Activated CD4-positive, alpha-beta T cell treated with anti-CD3 and anti-CD28 coated beads, Interleukin-10, Interleukin-2, amounts not matched to agents 100 ng/mL and 50 ng/mL, durations not matched to agents 16 hours and 8 hours (primary cell): Measurements from ENCODE around the gene AP2A2.
A peak's percentile ranks its signal among the peaks of the same experiment; 100 is the strongest.
"Not testable (repeated sequence)": the region's sequence is repeated elsewhere in the genome, so short reads cannot be mapped to it uniquely, and the experiment has no call there.

Source experiments
- DNase-seq: peaks from one replicate; pipeline ENCODE4 v3.0.0-alpha.2; 2020

The AP2A2 gene

DNA sequence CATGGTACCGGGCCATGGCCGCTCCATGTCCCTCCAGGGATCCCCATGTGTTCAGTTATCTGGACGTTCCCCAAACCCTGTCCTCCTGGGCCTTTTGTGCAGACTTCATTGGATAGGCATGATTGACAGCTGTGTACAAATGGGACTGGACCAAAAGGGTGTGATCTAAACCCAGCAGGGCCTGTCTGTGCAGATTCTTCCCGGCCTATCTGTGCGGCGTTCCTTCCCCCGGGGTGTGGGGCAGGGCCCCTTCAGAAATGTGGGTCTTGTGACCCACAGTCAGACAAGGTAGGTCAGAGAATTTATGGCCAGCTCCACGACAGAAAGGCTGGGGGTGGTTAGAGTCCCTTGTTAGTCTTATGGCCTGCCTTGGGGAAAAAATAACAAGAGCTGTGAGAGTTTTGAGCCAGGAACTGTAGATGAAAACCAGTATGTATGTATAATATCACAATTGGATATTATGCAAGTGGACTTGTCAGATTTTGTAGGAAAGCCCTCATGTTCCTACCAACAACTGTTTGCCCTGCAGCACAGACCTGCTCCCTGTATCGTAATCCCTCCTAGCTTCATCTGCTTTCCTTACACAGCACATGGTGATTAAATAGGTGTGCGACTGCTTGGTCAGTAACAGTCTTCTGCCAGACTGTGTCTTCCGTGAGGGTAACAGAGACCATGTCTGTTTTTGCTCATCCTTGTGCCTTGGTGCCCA is 31.7 kb downstream of the AP2A2 start:
- DNase-seq = no peak

- no peak for DNase-seq
These were observed 32.4 kb downstream of the AP2A2 start for GRCh38 chr11:958101-958500.

GRCh38 chr11:959027-959426 is 33.4 kb downstream of the AP2A2 start:
- DNase-seq = no peak

DNA sequence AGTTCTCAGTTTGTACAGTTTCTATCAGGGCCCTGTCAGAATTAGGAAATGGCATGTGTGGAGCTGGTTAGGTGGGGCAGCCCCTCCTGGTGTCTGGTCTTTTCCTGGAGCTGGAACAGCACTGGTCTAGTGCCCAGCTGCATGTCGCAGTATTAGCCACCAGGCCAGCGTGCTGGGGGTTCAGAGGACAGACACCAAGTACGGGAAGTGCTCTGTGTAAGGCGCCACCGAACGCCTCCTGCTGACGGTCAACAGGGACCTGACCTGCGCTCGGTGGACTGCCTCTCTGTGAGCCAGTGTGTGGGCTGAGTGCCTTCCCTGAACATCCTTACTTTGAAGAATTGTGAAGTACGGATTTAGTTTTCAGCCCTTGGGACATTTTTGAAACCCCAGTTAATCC is 33.9 kb downstream of the AP2A2 start:
- DNase-seq = no peak

- DNase-seq = not testable (repeated sequence)
These were observed 35.7 kb downstream of the AP2A2 start for GRCh38 chr11:961310-961920.

DNA sequence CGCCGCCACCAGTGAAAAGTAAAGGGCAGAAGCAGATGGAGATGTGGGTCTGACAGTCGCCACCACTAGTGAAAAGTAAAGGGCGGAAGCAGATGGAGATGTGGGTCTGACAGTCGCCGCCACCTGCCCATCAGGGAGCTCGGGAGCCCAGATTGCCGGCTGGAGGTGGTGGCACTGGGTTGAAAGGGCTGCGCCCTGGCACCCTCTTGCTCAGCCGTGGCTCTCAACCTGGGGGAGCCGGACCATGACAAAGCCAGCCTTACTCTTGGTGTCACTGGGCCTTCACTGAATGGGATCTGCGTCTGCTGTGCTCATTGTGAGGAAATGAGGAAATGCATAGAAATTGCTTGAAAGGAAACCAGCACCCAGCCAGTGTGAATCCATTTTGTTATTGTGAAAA is 36.3 kb downstream of the AP2A2 start:
- DNase-seq = no peak

DNA sequence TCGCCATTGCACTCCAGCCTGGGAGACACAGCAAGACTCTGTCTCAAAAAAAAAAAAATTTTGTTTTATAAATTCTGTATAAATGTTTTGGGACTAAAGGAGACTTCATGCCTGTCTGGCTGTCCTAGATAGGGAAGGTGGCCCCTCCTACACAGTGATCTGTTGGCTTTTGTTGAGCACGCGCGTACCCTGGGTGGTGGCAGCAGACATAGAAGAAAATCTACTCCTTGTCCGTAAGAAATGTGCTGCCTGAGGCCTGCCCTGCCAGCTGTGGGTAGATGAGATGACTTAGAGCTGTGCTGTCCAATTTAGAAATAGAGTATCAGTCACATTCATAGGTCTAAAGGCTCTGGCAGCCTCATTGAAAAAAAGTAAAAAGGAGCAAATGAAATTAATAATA is 37.0 kb downstream of the AP2A2 start:
- no peak for DNase-seq

- no peak for DNase-seq
These were observed 38.2 kb downstream of the AP2A2 start for GRCh38 chr11:963852-964251.

- no peak for DNase-seq
These were observed 39.6 kb downstream of the AP2A2 start for GRCh38 chr11:965206-965775.

GRCh38 chr11:967995-968751 is 42.5 kb downstream of the AP2A2 start:
- no peak for DNase-seq

- no peak for DNase-seq
These were observed 43.2 kb downstream of the AP2A2 start for GRCh38 chr11:968822-969221.

DNA sequence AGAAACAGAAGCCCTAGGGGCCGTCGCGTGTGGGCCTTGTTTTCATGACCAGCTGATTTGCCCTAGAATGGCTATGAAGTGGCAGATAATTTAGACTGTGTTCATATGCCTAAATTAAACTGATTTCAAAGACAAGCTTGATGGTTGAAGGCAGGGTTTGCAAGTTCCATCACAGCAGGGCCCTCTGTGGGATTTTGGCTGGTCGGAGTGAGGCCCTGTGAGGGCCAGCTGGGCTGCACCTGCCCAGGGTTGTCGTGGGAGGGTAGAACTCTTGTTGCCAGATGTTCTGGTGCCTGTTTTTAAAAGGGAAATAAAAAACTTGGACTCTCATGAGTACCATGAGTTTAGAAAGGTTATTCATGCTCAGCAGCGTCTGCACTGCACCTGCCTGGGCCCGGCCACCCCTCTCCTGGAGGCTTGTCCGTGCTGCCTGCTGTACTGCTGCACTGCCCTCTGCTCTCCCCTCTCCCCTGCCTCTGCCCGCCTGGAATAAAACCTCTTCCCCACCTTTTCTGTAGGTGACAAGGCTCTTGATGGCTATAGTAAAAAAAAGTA is 44.1 kb downstream of the AP2A2 start:
- no peak for DNase-seq

- DNase-seq = peak; percentile 39
These were observed 44.7 kb downstream of the AP2A2 start for GRCh38 chr11:970319-970871.

DNA sequence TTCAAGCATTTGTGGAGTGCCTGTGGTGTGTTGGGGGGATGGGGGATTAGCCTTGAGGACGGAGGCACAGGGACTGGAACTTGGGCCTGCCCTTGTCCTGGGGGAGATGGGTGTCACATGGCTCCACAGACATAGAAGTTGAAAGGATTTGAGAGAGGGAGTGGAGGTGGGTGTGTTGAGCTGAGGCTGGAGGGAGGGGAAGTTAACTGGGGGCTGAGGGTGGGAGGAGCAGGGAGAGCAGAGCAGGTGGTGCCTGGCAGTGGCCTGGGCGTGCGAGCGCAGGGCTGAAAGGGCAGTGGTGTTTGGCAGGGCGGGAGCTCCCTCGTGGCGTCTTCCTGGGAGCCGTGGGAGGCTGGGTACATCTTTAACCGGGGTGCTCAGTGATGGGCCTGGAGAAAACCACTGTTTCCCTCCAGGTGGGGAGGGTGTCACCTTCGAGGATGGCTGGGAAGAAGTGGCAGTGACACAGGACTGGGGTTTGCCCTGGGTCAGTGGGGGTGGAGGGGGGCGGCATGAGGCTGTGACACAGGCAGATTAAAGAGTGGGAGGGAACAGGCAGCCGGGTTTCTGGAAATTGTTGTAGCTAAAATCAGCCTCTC is 45.5 kb downstream of the AP2A2 start:
- DNase-seq = no peak

- DNase-seq = no peak
These were observed 46.2 kb downstream of the AP2A2 start for GRCh38 chr11:971731-972365.

GRCh38 chr11:972523-973211 is 47.0 kb downstream of the AP2A2 start:
- no peak for DNase-seq

DNA sequence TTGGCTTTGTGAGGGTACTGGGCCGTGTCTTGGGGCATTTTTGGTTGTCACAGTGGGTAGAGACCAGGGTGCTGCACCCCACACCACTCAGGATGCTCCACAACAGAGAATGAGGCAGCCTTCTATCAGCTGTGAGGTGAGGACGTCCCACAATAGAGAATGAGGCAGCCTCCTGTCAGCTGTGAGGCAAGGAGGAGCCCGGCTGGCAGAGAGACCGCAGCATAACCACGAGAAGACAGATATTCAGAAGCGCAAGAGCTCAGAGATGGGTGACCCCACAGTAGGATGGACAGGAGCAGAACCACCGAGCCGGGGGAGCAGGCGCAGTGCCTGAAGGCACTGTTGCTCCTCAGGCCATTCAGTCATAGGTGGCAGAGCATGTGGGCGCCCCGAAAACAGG is 47.6 kb downstream of the AP2A2 start:
- DNase-seq = no peak

- DNase-seq = not testable (repeated sequence)
These were observed 49.7 kb downstream of the AP2A2 start for GRCh38 chr11:975376-975775.

DNA sequence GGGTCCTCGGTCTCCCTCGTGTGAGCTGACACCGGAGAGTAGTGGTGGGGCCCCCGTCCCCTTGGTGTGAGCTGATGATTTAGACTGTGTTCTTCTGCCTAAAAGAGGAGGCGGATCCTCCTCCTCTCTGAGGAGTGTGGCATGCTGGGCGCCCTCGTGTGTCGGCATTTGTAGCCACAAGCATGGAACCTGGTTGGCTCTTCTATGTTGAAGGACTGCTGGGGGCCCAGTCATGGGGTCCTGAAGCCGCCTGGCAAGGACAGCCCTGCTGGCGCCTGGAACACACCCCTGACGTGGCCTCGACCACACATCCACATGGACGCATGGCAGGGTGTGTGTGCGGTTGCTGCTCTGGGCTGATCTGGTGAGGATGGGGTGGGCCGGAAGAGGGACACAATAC is 50.2 kb downstream of the AP2A2 start:
- peak; percentile 25 for DNase-seq

DNA sequence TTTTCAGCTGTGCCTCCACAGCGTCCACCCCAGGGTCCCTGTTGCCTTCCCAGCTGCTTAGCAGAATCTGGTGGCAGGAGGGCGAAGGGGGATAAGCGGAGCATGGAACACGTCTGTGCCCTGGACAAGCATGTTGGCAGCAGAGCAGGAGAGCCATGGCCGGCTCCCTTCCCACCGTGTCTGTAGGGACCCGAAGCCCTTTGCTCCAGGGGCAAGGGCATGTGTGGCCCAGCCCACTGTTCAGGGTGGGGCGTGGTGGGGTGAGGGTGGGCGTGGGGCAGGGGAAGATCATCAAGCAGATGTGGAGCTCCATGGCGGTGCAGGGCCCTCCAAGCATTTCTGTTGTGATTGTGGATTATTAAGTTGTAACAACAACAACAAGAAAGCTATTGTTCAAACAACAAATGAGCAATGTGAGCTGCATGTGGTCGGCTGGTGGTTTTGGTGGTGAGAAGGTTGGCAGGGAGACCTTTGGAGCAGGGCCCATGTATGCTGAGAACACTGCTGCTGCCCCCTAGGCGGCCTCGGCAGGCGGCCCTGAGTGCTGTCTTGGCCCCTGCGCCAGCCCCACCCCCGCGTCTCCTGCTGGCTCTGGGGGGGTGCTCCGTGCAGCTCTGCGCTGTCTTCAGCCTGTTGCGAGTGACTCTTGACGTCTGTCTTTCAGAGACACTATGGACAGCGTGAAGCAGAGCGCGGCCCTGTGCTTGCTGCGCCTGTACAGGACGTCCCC is 50.9 kb downstream of the AP2A2 start:
- DNase-seq = peak; percentile 17
